IPS DF 6.9 (cell line): ENCODE results near the gene UBR7.

Experiments used
- DNase-seq: peaks from one replicate; pipeline ENCODE4 v3.0.0-alpha.2; 2013; ENCODE audit warnings: low read depth, low spot score
- H3K27ac ChIP-seq: one replicate; pipeline ENCODE4 v1.5.1; 2013; ENCODE audit warnings: low read length, control low read depth
- H3K27me3 ChIP-seq: 2 replicates; pipeline ENCODE4 v1.6.1; 2013; ENCODE audit warnings: mild to moderate bottlenecking, low read length; ENCODE audit not compliant: control insufficient read depth, insufficient read depth
- H3K36me3 ChIP-seq: 2 replicates; pipeline ENCODE4 v1.6.1; 2013; ENCODE audit warnings: low read length; ENCODE audit not compliant: control insufficient read depth, insufficient read depth
- H3K4me1 ChIP-seq: 2 replicates; pipeline ENCODE4 v1.6.1; 2013; ENCODE audit warnings: low read length; ENCODE audit not compliant: control insufficient read depth, insufficient read depth
- H3K4me3 ChIP-seq: 2 replicates; pipeline ENCODE4 v1.5.1; 2013; ENCODE audit warnings: mild to moderate bottlenecking, low read length
- H3K9me3 ChIP-seq: 2 replicates; pipeline ENCODE4 v1.6.1; 2013; ENCODE audit warnings: low read length, inconsistent platforms; ENCODE audit not compliant: control insufficient read depth, insufficient read depth
- WGBS: extraction: QIAGEN DNeasy Blood & Tissue Kit; methylation state at CpG from one replicate; pipeline ENCODE4 v1.1.7; 2013; ENCODE audit warnings: mixed read lengths, missing lambda C conversion rate; ENCODE audit not compliant: insufficient read length, insufficient coverage; 5-methylcytosine and 5-hydroxymethylcytosine counted together

The UBR7 gene

GRCh38 chr14:93195316-93195999 is 11.6 kb upstream of the UBR7 start:
- Histone ChIP-seq H3K27me3 (no peaks in the 10 kb centered on the region), H3K27ac (no peak overlapping the region), H3K4me1 (no peaks in the 10 kb centered on the region), H3K36me3 (no peaks in the 10 kb centered on the region), H3K4me3 (no peak overlapping the region), H3K9me3 (no peaks in the 10 kb centered on the region)
- WGBS: no CpG with 5 or more reads among the region's 1 CpG
- no peak for DNase-seq

GRCh38 chr14:93199031-93199430 is 8.0 kb upstream of the UBR7 start:
- no peaks in the 10 kb centered on the region for H3K27me3 ChIP-seq
- DNase-seq: no peak
- H3K27ac ChIP-seq: no peak overlapping the region
- H3K4me1 ChIP-seq: no peaks in the 10 kb centered on the region
- H3K36me3 ChIP-seq: no peaks in the 10 kb centered on the region
- no peaks in the 10 kb centered on the region for H3K9me3 ChIP-seq
- H3K4me3 ChIP-seq: no peak overlapping the region
- WGBS: no CpG with 5 or more reads among the region's 4 CpGs

- DNase-seq: no peak
- no peak overlapping the region for H3K27ac ChIP-seq
- no CpG with 5 or more reads among the region's 5 CpGs for WGBS
- no peaks in the 10 kb centered on the region for H3K4me1 ChIP-seq
- H3K9me3 ChIP-seq: no peaks in the 10 kb centered on the region
- no peaks in the 10 kb centered on the region for H3K27me3 ChIP-seq
- H3K36me3 ChIP-seq: no peaks in the 10 kb centered on the region
- no peak overlapping the region for H3K4me3 ChIP-seq
Measured at GRCh38 chr14:93200553-93200952, 6.5 kb upstream of the UBR7 start.

DNA sequence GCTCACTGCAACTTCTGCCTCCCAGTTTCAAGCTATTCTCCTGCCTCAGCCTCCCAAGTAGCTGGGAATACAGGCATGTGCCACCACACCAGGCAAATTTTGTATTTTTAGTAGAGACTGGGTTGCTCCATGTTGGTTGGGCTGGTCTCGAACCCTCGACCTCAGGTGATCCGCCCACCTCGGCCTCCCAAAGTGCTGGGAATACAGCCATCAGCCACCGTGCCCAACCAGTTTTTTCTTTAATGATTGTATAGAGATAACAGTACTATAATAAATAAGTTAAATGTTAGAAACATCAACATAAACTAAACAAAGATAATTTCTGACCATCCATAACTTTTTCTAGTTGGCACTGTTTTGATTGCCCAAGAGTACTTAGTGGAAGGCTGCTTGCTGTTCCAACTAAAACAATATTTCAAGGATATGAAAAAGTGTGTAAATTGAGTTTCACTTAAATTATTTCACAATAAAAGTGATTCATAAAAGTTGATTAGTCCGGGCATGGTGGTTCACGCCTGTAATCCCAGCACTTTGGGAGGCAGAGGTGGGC is 5.8 kb upstream of the UBR7 start:
- H3K36me3 ChIP-seq: no peaks in the 10 kb centered on the region
- H3K4me1 ChIP-seq: no peaks in the 10 kb centered on the region
- WGBS: no CpG with 5 or more reads among the region's 7 CpGs
- no peak overlapping the region for H3K4me3 ChIP-seq
- no peaks in the 10 kb centered on the region for H3K27me3 ChIP-seq
- no peak for DNase-seq
- no peaks in the 10 kb centered on the region for H3K9me3 ChIP-seq
- no peak overlapping the region for H3K27ac ChIP-seq

DNA sequence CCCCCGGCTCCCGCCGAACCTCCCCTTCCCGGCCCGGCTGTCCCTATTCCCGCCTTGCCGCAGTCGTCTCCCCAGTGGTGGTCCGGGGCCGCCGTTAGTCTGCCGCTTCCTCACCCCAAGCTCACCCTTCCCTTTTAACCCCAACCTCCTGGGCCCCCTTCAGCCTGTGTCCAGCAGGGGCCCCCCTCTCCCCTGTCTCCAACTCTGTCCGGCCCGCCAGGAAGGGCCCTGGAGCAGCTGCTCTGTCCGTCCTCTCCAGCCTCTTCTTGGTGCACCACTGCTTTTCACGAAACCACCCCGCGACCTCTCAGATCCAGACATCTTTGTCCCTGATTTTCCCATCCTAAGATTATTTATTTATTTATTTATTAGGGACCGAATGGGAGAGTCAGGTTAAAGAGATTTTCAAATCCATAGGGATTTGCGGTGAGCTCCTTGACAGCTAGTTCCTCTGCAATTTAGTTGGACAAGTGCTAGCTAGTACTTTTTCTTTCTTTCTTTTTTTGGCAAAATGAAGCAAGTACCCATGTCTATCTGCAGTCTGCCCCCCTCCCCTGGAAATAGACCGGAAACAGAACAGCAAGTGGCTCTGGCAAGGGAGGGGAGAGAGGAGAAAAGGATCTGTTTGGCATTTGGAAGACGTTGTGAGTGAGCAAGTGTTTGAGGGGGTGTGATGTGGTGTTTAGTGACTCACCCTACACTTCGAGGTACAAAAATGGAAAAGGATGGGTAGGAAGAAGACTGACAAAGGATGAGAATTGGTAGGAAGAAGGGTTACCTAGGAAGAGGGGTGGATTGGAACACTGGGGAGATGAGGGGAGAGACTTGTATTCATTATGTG is 632 bp downstream of the UBR7 start:
- Histone ChIP-seq H3K4me1 (no peaks in the 10 kb centered on the region), H3K27ac (no peak overlapping the region), H3K36me3 (no peaks in the 10 kb centered on the region), H3K27me3 (no peaks in the 10 kb centered on the region), H3K4me3 (peak overlapping the region; percentile 72; the same call in 1 of the 2 replicates), H3K9me3 (no peaks in the 10 kb centered on the region)
- no peak for DNase-seq
- WGBS: no CpG with 5 or more reads among the region's 23 CpGs

- no peaks in the 10 kb centered on the region for H3K9me3 ChIP-seq
- no peak overlapping the region for H3K27ac ChIP-seq
- no peaks in the 10 kb centered on the region for H3K27me3 ChIP-seq
- no peak for DNase-seq
- WGBS: no CpG with 5 or more reads among the region's 3 CpGs
- H3K36me3 ChIP-seq: peaks cover 5% of the 10 kb centered on the region; the same call in 1 of the 2 replicates
- no peak overlapping the region for H3K4me3 ChIP-seq
- no peaks in the 10 kb centered on the region for H3K4me1 ChIP-seq
Measured at GRCh38 chr14:93212432-93212831, 5.4 kb downstream of the UBR7 start.

GRCh38 chr14:93214598-93214997 is 7.5 kb downstream of the UBR7 start:
- Histone ChIP-seq H3K4me3 (no peak overlapping the region), H3K36me3 (peaks cover 5% of the 10 kb centered on the region; the same call in 1 of the 2 replicates), H3K4me1 (no peaks in the 10 kb centered on the region), H3K27ac (no peak overlapping the region), H3K27me3 (no peaks in the 10 kb centered on the region), H3K9me3 (no peaks in the 10 kb centered on the region)
- no peak for DNase-seq
- WGBS: no CpG with 5 or more reads among the region's 2 CpGs

DNA sequence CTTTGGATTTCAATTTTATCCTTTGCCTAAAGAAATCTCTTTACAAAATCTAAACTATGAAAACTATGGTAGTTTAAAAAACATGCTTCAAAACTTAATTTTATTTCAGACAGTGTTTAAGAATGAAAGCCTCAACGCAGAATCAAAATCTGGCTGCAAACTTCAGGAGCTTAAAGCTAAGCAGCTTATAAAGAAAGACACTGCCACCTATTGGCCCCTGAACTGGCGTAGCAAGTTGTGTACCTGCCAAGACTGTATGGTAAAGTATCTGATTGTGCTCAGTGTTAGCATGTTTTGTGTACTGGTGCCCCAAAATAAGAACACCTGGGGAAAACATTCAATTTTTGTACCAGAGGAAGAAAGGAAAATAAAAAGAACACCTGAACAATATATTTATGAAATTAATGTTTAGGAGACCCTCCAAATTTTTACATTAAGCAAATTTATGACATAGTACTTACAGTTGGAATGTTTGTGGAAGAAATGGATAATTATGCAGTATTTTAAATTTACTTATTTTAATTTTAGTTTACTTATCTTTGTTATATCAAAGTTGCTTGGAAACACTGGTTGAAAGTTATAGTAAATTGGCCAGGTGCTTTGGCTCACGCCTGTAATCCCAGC is 12.2 kb downstream of the UBR7 start:
- DNase-seq: peak; percentile 18
- H3K27me3 ChIP-seq: no peaks in the 10 kb centered on the region
- H3K4me1 ChIP-seq: no peaks in the 10 kb centered on the region
- no peaks in the 10 kb centered on the region for H3K9me3 ChIP-seq
- no peak overlapping the region for H3K27ac ChIP-seq
- H3K36me3 ChIP-seq: peaks cover 5% of the 10 kb centered on the region; the same call in 1 of the 2 replicates
- no CpG with 5 or more reads among the region's 3 CpGs for WGBS
- no peak overlapping the region for H3K4me3 ChIP-seq

GRCh38 chr14:93220509-93220908 is 13.5 kb downstream of the UBR7 start:
- Histone ChIP-seq H3K27me3 (no peaks in the 10 kb centered on the region), H3K4me3 (no peak overlapping the region), H3K9me3 (no peaks in the 10 kb centered on the region), H3K27ac (no peak overlapping the region), H3K4me1 (no peaks in the 10 kb centered on the region), H3K36me3 (peaks cover 3% of the 10 kb centered on the region; the same call in 1 of the 2 replicates)
- no peak for DNase-seq

GRCh38 chr14:93223565-93223964 is 16.5 kb downstream of the UBR7 start:
- H3K4me3 ChIP-seq: no peak overlapping the region
- no peaks in the 10 kb centered on the region for H3K27me3 ChIP-seq
- no CpG with 5 or more reads among the region's 27 CpGs for WGBS
- peaks cover 3% of the 10 kb centered on the region; the same call in 1 of the 2 replicates for H3K36me3 ChIP-seq
- no peak for DNase-seq
- no peaks in the 10 kb centered on the region for H3K4me1 ChIP-seq
- H3K27ac ChIP-seq: no peak overlapping the region
- H3K9me3 ChIP-seq: no peaks in the 10 kb centered on the region
